ENCODE data around the gene PLEKHG4B.

DNA sequence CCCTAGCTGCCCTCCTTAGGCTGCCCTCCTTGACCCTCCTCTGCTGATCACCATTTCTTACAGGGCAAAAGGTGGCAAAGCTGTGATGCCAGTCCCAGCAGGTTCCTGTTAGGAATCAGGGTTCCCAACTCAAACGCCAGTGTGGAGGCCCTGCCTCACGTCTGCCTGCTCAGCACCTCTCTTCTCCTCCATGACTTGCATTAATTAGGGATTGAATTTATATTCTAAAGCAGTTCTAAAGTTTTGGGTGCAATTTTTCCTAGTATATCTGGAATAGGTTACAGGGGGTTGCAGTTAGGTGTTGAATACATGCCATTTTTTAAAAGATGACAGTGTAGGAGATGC lies 13.2 kb upstream of the PLEKHG4B start:
- TF ChIP-seq CTCF (IDR thresholded peaks at IDR 0.05; ENCODE audit: low read depth, low read length, missing input control) (no peak), RXRA (IDR thresholded peaks at IDR 0.05) (no peak)
